ENCODE results near the gene SEMA5B. TPM values are rescaled to one million over a fixed set of nuclear protein-coding genes. Genes with fewer than 3 reads are reported as not detected.

The SEMA5B gene
- total RNA-seq, 1 donor from 2014 or later: 1.0 TPM

DNA sequence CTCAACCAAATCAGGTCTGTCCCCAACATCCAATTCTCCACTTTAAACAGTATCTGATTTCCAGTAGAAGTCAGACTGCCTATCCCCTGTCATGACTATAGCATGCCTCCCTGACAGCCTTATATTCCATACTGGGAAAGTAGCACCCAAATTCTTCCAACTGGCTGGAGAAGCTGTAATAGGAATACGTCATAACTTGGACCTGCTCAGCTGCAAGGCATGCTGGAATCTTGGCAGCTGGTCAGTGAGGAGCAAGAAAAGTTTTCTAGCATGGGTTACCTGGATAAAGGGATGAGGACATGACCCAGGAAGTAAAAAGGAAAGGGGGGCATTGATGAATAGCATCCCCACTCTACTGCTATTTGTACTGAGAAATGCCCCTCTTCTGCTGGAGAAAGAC, 8.9 kb downstream of the SEMA5B start:
- Histone ChIP-seq H3K27me3 (ENCODE audit: insufficient read depth, low read length) (peaks cover 62% of the 10 kb centered on the region), H2AFZ (ENCODE audit: low read depth, low read length) (no peak overlapping the region), H3K79me2 (ENCODE audit: insufficient read depth, low read length) (no peaks in the 10 kb centered on the region), H3K27ac (ENCODE audit: low read depth, low read length) (no peak overlapping the region), H3K4me2 (ENCODE audit: low read length) (no peak overlapping the region), H3K4me3 (ENCODE audit: insufficient read depth, low read depth, low read length) (no peak overlapping the region), H3K9ac (ENCODE audit: low read length) (no peak overlapping the region), H4K20me1 (ENCODE audit: insufficient read depth, low read length) (no peaks in the 10 kb centered on the region), H3K36me3 (ENCODE audit: insufficient read depth, low read length) (no peaks in the 10 kb centered on the region), H3K4me1 (ENCODE audit: insufficient read depth, low read length) (no peaks in the 10 kb centered on the region), H3K9me3 (ENCODE audit: insufficient read depth, low read depth, low read length) (no peaks in the 10 kb centered on the region)
- DNase-seq (ENCODE audit: low read depth): no peak
- Mint-ChIP-seq H3K9me3 (ENCODE audit: unreplicated experiment) (peaks cover 2% of the 10 kb centered on the region), H3K27me3 (ENCODE audit: low read depth, unreplicated experiment) (peaks cover 52% of the 10 kb centered on the region), H3K4me3 (ENCODE audit: unreplicated experiment) (no peak overlapping the region), H3K27ac (ENCODE audit: unreplicated experiment) (no peak overlapping the region), H3K36me3 (ENCODE audit: low read depth, unreplicated experiment) (peaks cover 10% of the 10 kb centered on the region), H3K4me1 (ENCODE audit: low read depth, unreplicated experiment) (peaks cover 10% of the 10 kb centered on the region)
- FAIRE-seq: no peak
- no peak for TF ChIP-seq EZH2 (IDR thresholded peaks at IDR 0.05; ENCODE audit: insufficient read depth, low read length)
- TF ChIP-seq, protein P1, sequence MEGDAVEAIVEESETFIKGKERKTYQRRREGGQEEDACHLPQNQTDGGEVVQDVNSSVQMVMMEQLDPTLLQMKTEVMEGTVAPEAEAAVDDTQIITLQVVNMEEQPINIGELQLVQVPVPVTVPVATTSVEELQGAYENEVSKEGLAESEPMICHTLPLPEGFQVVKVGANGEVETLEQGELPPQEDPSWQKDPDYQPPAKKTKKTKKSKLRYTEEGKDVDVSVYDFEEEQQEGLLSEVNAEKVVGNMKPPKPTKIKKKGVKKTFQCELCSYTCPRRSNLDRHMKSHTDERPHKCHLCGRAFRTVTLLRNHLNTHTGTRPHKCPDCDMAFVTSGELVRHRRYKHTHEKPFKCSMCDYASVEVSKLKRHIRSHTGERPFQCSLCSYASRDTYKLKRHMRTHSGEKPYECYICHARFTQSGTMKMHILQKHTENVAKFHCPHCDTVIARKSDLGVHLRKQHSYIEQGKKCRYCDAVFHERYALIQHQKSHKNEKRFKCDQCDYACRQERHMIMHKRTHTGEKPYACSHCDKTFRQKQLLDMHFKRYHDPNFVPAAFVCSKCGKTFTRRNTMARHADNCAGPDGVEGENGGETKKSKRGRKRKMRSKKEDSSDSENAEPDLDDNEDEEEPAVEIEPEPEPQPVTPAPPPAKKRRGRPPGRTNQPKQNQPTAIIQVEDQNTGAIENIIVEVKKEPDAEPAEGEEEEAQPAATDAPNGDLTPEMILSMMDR (IDR thresholded peaks at IDR 0.05; ENCODE audit: insufficient read depth, low read depth, low read length): no peak

DNA sequence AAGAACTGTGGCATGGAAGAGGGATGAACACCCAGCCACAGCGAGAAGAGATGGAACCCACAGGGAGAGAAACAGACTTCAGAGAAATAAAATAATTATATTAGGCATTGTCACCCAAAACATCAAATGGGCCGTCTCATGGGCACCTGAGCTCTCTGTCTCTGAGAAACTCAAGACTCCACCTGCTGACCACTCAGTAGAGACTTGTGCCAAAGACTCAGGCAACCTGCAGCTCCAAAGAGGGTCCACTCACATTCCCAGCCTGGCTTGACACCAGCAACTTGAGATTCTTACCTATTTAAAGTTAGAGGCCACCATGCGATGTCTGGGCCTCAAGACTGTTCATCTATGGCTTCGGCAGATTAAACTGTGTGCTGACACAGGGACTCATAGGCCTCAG, 12.0 kb downstream of the SEMA5B start:
- peaks cover 6% of the 10 kb centered on the region for H3K36me3 Mint-ChIP-seq (ENCODE audit: low read depth, unreplicated experiment)
- Histone ChIP-seq H3K9ac (ENCODE audit: low read length) (no peak overlapping the region), H3K4me2 (ENCODE audit: low read length) (no peak overlapping the region), H3K9me3 (ENCODE audit: insufficient read depth, low read depth, low read length) (no peaks in the 10 kb centered on the region), H4K20me1 (ENCODE audit: insufficient read depth, low read length) (no peaks in the 10 kb centered on the region), H3K4me1 (ENCODE audit: insufficient read depth, low read length) (no peaks in the 10 kb centered on the region), H3K79me2 (ENCODE audit: insufficient read depth, low read length) (no peaks in the 10 kb centered on the region), H3K27me3 (ENCODE audit: insufficient read depth, low read length) (peaks cover 46% of the 10 kb centered on the region), H2AFZ (ENCODE audit: low read depth, low read length) (no peak overlapping the region), H3K27ac (ENCODE audit: low read depth, low read length) (no peak overlapping the region), H3K4me3 (ENCODE audit: insufficient read depth, low read depth, low read length) (no peak overlapping the region), H3K36me3 (ENCODE audit: insufficient read depth, low read length) (no peaks in the 10 kb centered on the region)
- DNase-seq (ENCODE audit: low read depth) (no peak), FAIRE-seq (no peak)
- H3K4me1 Mint-ChIP-seq (ENCODE audit: low read depth, unreplicated experiment): peaks cover 3% of the 10 kb centered on the region
- no peak for TF ChIP-seq EZH2 (IDR thresholded peaks at IDR 0.05; ENCODE audit: insufficient read depth, low read length)
- TF ChIP-seq, protein P1 (IDR thresholded peaks at IDR 0.05; ENCODE audit: insufficient read depth, low read depth, low read length): no peak
- no peak overlapping the region for H3K27ac Mint-ChIP-seq (ENCODE audit: unreplicated experiment)
- no peaks in the 10 kb centered on the region for H3K9me3 Mint-ChIP-seq (ENCODE audit: unreplicated experiment)
- H3K4me3 Mint-ChIP-seq (ENCODE audit: unreplicated experiment): no peak overlapping the region
- peaks cover 44% of the 10 kb centered on the region for H3K27me3 Mint-ChIP-seq (ENCODE audit: low read depth, unreplicated experiment)

DNA sequence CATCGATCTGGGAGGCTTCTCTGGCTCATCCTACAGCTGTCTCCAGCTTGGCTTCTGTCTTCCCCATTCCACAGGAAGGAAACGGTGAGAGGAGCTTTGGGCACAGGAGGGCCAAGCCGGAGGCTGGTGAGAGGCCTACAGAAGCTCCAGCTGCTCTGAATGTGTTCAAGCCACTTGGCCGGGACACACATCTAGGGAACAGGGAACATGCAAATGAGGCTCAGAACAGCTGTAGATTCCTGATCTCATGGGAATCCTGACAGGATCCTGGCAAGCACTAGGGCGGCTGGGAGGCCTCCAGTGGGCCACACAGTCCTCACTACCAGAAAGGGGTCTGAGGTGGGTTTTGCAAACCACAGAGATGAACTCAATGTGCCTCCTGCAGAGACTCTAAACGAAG, 13.7 kb downstream of the SEMA5B start:
- Histone ChIP-seq H3K9me3 (ENCODE audit: insufficient read depth, low read depth, low read length) (no peaks in the 10 kb centered on the region), H3K79me2 (ENCODE audit: insufficient read depth, low read length) (no peaks in the 10 kb centered on the region), H4K20me1 (ENCODE audit: insufficient read depth, low read length) (no peaks in the 10 kb centered on the region), H3K36me3 (ENCODE audit: insufficient read depth, low read length) (no peaks in the 10 kb centered on the region), H3K4me2 (ENCODE audit: low read length) (no peak overlapping the region), H3K4me1 (ENCODE audit: insufficient read depth, low read length) (no peaks in the 10 kb centered on the region), H2AFZ (ENCODE audit: low read depth, low read length) (no peak overlapping the region), H3K27me3 (ENCODE audit: insufficient read depth, low read length) (peaks cover 40% of the 10 kb centered on the region), H3K27ac (ENCODE audit: low read depth, low read length) (no peak overlapping the region), H3K9ac (ENCODE audit: low read length) (no peak overlapping the region), H3K4me3 (ENCODE audit: insufficient read depth, low read depth, low read length) (no peak overlapping the region)
- H3K4me3 Mint-ChIP-seq (ENCODE audit: unreplicated experiment): no peak overlapping the region
- TF ChIP-seq EZH2 (IDR thresholded peaks at IDR 0.05; ENCODE audit: insufficient read depth, low read length): no peak
- H3K4me1 Mint-ChIP-seq (ENCODE audit: low read depth, unreplicated experiment): peaks cover 3% of the 10 kb centered on the region
- DNase-seq (ENCODE audit: low read depth): no peak
- H3K27me3 Mint-ChIP-seq (ENCODE audit: low read depth, unreplicated experiment): peaks cover 52% of the 10 kb centered on the region
- no peak for FAIRE-seq
- no peaks in the 10 kb centered on the region for H3K9me3 Mint-ChIP-seq (ENCODE audit: unreplicated experiment)
- H3K27ac Mint-ChIP-seq (ENCODE audit: unreplicated experiment): no peak overlapping the region
- H3K36me3 Mint-ChIP-seq (ENCODE audit: low read depth, unreplicated experiment): peaks cover 4% of the 10 kb centered on the region
